HG02973 (cell line): ENCODE measurements around the gene MEF2D.

Experiments
- ATAC-seq: cut with Tn5 transposase; IDR thresholded peaks from one replicate; pipeline ENCODE4 v1.9.1; 2021; ENCODE audit warnings: moderate library complexity; ENCODE audit not compliant: unreplicated experiment

Gene MEF2D

DNA sequence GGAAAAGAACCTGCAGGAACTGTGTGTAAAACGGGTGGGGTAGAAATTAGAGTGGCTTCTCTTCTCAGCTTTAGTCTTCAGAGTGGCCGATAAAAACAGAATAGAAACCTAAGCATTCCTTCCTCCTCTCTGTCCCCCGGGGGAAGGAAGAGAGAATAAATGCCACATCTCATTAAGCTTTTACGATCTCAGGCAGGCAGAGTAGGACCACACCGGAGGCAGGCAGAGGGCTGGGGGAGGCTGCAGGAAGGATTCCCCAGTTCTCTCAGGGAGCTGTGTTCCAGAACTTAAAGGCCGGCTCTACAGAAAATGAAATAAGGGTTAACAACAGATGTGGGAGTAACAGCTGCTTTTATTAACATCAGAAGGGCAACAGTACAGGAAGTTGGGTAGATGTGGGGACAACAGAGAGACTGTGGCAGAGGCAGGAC, 24.5 kb upstream of the MEF2D start:
- ATAC-seq: no peak

GRCh38 chr1:156524481-156524869, 23.9 kb upstream of the MEF2D start:
- ATAC-seq: no peak

GRCh38 chr1:156523801-156524480, 23.4 kb upstream of the MEF2D start:
- ATAC-seq: no peak

DNA sequence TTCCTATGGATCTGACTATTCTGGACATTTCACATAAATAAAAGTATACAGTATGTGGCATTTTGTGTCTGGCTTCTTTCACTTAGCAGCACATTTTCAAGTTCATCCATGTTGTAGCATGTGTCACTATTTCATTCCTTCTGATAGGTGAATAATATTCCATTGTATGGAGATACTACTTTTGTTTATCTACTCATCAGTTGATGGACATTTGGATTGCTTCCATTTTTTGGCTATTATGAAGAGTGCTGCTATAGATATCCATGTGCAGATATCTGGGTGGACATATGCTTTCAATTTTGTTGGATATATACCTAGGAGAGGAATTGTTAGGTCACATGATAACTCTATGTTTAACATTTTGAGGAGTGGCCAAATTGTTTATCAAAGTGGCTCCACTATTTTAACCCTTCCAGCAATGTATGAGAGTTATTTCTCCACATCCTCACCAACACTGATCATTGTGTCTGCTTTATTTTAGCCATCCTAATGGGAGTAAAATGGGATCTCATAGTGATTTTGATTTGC, 21.9 kb upstream of the MEF2D start:
- ATAC-seq: no peak

DNA sequence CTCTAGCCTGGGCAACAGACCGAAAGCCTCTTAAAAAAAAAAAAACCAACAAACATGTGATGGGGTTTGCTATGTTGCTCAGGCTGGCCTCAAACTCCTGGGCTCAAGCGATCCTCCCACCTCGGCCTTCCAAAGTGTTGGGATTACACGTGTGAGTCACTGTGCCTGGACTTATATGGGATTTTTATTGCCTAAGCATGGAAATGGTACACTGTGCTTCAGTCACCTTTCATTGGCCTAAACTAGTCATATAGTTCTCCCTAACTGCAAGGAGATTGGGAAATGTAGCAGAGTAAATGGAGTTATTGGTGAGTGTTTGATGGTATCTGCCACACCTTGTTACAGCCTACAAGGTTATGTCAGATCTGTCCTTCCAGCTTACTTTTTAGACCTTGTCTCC, 17.2 kb upstream of the MEF2D start:
- ATAC-seq: no peak

- ATAC-seq: no peak
Observed at GRCh38 chr1:156516821-156517220, 16.2 kb upstream of the MEF2D start.

GRCh38 chr1:156515956-156516355, 15.4 kb upstream of the MEF2D start:
- ATAC-seq: no peak

DNA sequence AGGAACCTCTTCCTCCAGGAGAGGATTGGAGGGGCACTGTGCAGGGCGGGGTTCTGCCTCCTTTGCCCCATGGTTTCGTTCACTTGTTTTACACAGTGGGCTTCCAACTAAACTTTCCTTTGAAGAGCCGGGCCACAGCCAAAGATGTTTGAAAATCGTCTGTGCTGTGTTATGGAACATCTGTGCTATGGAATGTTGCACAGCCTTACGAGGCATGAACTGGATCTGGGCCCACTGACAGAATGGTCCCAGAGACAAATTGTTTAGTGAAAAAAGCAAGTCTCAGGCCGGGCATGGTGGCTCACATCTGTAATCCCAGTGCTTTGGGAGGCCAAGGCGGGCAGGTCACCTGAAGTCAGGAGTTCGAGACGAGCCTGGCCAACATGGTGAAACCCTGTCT, 12.6 kb upstream of the MEF2D start:
- no peak for ATAC-seq

GRCh38 chr1:156511644-156512043, 11.1 kb upstream of the MEF2D start:
- ATAC-seq: no peak

DNA sequence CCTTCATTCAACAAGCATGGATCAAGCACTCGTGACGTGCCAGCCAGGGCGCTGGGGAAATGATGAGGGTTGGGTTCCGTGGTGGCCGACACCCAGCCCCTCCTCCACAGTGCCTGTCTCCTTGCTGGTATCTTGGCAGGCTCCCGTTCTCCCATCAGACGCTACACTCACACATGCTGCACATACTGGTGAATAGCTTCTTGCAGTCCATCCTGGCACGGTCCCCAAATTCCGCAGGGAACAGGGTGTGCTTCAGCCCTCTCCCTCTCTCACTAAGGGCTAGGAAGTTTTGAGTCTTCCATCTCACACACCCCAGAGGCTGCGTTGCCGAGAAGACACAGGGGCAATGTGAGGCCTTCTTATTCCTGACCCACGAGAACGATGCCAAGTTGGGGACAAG, 10.1 kb upstream of the MEF2D start:
- no peak for ATAC-seq

DNA sequence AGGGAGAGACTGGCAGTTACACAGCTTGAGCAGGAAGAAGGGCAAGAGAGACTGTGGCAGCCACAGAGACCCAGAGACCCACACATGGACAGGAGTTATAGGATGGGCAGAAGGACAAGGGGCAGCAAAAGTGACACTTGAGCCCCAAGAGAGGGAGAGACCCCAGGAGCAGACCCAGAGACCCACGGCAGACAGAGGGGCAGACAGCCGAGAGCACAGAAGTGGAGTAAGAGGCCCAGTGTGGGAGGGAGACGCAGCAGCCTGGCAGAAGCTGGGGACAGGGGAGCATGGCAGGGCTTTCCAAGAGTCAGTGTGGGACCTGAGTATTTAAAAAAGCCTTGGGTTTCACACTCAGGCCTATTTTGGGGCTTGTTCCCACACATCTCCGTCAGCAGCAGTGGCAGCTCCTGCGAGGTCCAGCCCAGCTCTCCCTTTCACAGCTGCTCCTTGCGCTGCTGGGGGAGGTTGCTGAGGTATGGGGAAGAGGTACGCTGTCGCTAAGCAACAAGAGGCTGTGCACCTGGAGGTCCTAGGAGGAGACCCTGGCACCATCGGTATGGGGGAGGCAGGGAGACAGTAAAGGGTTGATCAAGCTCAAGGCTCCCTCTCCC, 9.0 kb upstream of the MEF2D start:
- no peak for ATAC-seq

DNA sequence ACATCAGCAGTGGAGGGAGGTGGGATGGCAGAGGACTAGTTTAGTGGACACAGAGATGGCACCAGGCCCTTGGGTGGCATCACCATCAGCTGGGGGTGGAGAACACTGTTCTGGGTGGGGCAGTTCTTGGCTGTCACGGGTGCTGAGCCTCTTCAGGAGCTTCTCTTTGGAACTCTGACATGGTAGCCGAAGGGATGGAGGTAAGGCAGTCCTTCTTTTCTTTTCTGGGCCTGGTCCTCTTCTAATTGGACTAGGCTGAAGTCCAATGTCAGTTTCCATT, 8.3 kb upstream of the MEF2D start:
- no peak for ATAC-seq

DNA sequence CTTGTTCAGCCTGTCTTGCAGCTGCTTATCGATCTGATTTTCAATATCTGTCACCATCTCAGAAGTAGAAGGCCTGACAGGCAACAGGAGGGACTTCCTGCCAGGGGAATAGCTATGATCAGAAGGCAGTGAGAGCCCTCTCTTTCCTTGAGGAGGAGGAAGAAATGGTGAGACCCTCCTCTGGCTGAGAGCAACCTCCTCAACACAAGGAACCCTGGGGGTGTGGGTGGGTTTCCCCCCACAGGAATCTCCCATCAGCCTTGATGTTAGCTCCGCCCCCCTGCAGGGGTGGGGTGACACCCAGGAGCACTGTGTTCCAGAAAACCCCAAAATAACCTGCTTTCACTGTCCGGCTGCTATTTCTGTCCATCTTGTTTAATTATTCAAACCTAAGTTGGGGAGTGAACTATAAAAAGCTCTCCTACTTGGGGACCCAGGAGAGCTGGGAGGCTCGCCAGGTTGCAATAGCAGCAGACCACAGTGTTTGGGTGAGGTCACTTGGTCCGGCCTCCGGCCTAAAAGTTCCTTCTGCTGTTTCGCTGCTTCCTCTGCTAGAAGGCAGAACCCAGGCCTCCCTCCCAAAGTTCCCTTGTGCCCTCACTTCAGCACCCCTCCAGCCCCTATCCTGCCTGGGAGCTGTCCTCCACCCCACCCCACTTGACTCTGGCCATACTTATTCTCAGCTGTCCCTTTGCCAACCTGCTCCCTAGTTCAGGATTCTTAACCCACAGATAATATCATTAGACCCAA, 7.8 kb upstream of the MEF2D start:
- ATAC-seq: no peak

DNA sequence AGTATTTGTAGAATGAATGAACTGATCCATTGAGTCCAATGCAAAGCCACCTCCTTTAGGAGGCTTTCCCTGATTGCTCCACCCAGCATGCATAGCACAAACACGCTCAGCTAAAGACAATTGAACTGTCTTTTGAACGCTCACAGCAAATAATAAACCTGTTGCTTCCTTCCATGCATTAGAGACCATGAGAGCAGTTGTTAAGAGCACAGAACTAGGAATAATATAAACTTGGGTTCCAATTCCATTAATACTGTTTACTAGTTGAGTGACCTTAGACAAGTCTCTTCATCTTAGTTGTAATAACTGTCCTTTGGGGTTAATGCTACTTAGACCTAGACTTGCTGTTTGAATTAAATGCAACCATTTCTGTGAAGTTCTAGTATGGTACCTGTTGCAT, 5.9 kb upstream of the MEF2D start:
- no peak for ATAC-seq

DNA sequence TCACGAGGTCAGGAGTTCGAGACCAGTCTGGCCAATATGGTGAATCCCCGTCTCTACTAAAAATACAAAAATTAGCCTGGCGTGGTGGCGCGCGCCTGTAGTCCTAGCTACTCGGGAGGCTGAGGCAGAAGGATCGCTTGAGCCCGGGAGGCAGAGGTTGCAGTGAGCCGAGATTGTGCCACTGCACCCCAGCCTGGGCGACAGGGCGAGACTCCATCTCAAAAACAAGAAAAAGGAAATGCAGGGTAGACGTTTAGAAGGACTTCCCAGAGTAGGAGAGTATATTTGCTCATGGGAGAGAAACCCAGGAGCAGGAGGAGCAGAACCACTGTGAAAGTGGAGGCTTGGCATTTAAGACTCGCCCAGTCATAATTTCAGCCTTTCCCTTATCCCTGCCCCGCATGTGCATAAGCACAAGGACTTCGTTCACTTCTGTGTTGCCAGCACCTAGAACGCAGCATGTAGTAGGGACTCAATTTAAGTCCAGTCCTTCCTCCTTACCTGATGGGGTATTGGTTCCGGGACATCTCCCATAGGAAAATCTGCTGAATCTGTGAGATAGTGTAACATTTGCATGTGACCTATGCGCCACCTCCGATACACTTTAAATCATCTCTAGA, 5.2 kb upstream of the MEF2D start:
- ATAC-seq: no peak

GRCh38 chr1:156504821-156505678, 4.5 kb upstream of the MEF2D start:
- ATAC-seq: peak; percentile 30

DNA sequence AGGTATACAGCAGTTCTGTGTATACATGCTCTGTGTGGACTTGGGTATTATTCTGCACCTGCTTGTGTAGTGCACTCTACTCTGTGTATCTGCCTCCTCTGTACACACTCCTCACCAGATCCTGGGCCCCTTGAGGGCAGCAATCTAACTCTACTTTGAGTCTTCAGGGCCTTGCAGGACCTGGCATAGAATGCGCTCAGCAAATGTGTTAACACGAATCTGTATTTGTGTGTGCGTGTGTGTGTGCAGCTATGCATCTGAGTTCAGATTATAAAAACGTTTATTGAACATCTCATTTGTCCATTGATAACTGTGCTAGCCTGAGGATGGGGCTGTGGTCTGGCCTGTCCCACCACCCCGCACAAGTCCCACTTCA, 3.9 kb upstream of the MEF2D start:
- no peak for ATAC-seq

DNA sequence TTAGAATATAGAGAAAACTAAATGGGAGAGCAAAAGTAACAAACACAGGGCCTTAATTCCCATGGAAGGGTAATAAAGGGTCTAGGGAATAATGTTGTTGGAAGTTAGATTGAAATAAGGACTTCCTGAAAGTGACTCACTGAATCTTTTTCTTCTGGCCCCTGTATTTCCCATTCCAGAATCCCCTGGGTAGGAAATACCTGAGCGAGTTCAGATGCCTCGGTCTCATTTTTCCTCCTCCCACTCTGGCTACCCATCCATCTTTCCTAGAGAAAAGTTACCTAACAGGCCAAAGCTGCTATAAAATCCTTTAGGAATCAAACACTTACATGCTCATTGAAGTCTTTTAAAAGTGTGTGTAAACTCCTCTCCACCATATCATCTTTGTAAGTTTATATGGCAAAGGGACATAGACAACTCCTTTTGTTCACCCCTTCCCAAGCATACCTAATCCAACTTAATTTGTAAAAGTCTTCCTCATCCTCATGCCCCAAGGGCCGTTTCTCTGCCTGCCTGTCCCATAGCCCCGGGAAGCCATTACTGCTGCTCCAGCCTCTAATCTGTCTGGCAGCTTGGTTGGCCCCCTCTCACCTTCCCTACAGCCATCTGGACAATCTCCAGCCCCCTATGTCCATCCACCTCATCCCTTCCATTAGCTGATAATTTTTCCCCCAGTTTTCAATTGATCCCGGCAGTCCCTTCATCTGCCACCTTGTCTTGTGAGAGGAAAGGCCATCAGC, 3.3 kb upstream of the MEF2D start:
- no peak for ATAC-seq

GRCh38 chr1:156502894-156503697, 2.5 kb upstream of the MEF2D start:
- ATAC-seq: no peak
